Measurements from ENCODE around the gene EEF1A2.

- no peak for TF ChIP-seq CTCF (IDR thresholded peaks at IDR 0.05; ENCODE audit: low read length)
- TF ChIP-seq EZH2 (IDR thresholded peaks at IDR 0.05; ENCODE audit: borderline replicate concordance, low read length) = no peak
Measured at GRCh38 chr20:63466861-63467260, 32.0 kb downstream of the EEF1A2 start.

Data from OCI-LY1 (cell line).